ENCODE results near the gene MYD88.

Gene MYD88

GRCh38 chr3:38110314-38111050 lies 28.0 kb upstream of the MYD88 start:
- H3K4me3 ChIP-seq (ENCODE audit: low read length) = no peak overlapping the region
- no peak overlapping the region for H3K27ac ChIP-seq (ENCODE audit: low read depth, low read length)
- H3K18ac ChIP-seq (ENCODE audit: low read length) = no peak overlapping the region
- H3K56ac ChIP-seq (ENCODE audit: low read length) = no peak overlapping the region
- no peaks in the 10 kb centered on the region for H3K36me3 ChIP-seq (ENCODE audit: control insufficient read depth, insufficient read depth, low read length)
- no peaks in the 10 kb centered on the region for H3K4me1 ChIP-seq (ENCODE audit: control insufficient read depth, low read depth, low read length)
- WGBS (ENCODE audit: extremely low coverage, insufficient coverage, low lambda C conversion rate) = no CpG with 5 or more reads among the region's 6 CpGs
- no peaks in the 10 kb centered on the region for H3K79me2 ChIP-seq (ENCODE audit: control insufficient read depth, insufficient read depth, low read length)
- DNase-seq = no peak
- no peaks in the 10 kb centered on the region for H3K27me3 ChIP-seq (ENCODE audit: insufficient read depth, low read length, poor library complexity)
- no peak overlapping the region for H3K23ac ChIP-seq (ENCODE audit: low read length)
- no peak overlapping the region for H2BK5ac ChIP-seq (ENCODE audit: low read length)
- H3K9ac ChIP-seq (ENCODE audit: low read length) = no peak overlapping the region
- no peak overlapping the region for H4K8ac ChIP-seq (ENCODE audit: low read depth, low read length)
- H2BK120ac ChIP-seq (ENCODE audit: low read depth, low read length) = no peak overlapping the region
- H3K79me1 ChIP-seq (ENCODE audit: low read length) = no peaks in the 10 kb centered on the region
- no peak overlapping the region for H3K4me2 ChIP-seq (ENCODE audit: low read length)
- no peak overlapping the region for H3K4ac ChIP-seq (ENCODE audit: low read depth, low read length)
- H4K5ac ChIP-seq (ENCODE audit: low read length) = no peak overlapping the region
- no peak overlapping the region for H2BK15ac ChIP-seq (replicated peaks; ENCODE audit: low read depth)
- H2AK5ac ChIP-seq (ENCODE audit: low read length) = no peak overlapping the region

GRCh38 chr3:38111201-38111600 lies 27.3 kb upstream of the MYD88 start:
- no peak overlapping the region for H3K4me3 ChIP-seq (ENCODE audit: low read length)
- no peak overlapping the region for H2AK5ac ChIP-seq (ENCODE audit: low read length)
- no peak overlapping the region for H2BK120ac ChIP-seq (ENCODE audit: low read depth, low read length)
- no peak overlapping the region for H3K9ac ChIP-seq (ENCODE audit: low read length)
- no peak for DNase-seq
- H4K5ac ChIP-seq (ENCODE audit: low read length) = no peak overlapping the region
- WGBS (ENCODE audit: extremely low coverage, insufficient coverage, low lambda C conversion rate) = no CpG with 5 or more reads among the region's 4 CpGs
- H3K36me3 ChIP-seq (ENCODE audit: control insufficient read depth, insufficient read depth, low read length) = no peaks in the 10 kb centered on the region
- H3K4me1 ChIP-seq (ENCODE audit: control insufficient read depth, low read depth, low read length) = no peaks in the 10 kb centered on the region
- no peaks in the 10 kb centered on the region for H3K79me1 ChIP-seq (ENCODE audit: low read length)
- H2BK5ac ChIP-seq (ENCODE audit: low read length) = no peak overlapping the region
- no peak overlapping the region for H3K18ac ChIP-seq (ENCODE audit: low read length)
- H3K27ac ChIP-seq (ENCODE audit: low read depth, low read length) = no peak overlapping the region
- no peak overlapping the region for H3K4me2 ChIP-seq (ENCODE audit: low read length)
- H3K4ac ChIP-seq (ENCODE audit: low read depth, low read length) = no peak overlapping the region
- H3K23ac ChIP-seq (ENCODE audit: low read length) = no peak overlapping the region
- no peak overlapping the region for H3K56ac ChIP-seq (ENCODE audit: low read length)
- no peak overlapping the region for H4K8ac ChIP-seq (ENCODE audit: low read depth, low read length)
- no peaks in the 10 kb centered on the region for H3K27me3 ChIP-seq (ENCODE audit: insufficient read depth, low read length, poor library complexity)
- no peaks in the 10 kb centered on the region for H3K79me2 ChIP-seq (ENCODE audit: control insufficient read depth, insufficient read depth, low read length)
- no peak overlapping the region for H2BK15ac ChIP-seq (replicated peaks; ENCODE audit: low read depth)

GRCh38 chr3:38111696-38112377 lies 26.6 kb upstream of the MYD88 start:
- DNase-seq = no peak
- Histone ChIP-seq H2BK5ac (ENCODE audit: low read length) (no peak overlapping the region), H3K18ac (ENCODE audit: low read length) (no peak overlapping the region), H3K23ac (ENCODE audit: low read length) (no peak overlapping the region), H3K4me3 (ENCODE audit: low read length) (no peak overlapping the region), H4K5ac (ENCODE audit: low read length) (no peak overlapping the region), H3K79me1 (ENCODE audit: low read length) (no peaks in the 10 kb centered on the region), H3K27ac (ENCODE audit: low read depth, low read length) (no peak overlapping the region), H3K4me1 (ENCODE audit: control insufficient read depth, low read depth, low read length) (no peaks in the 10 kb centered on the region), H3K79me2 (ENCODE audit: control insufficient read depth, insufficient read depth, low read length) (no peaks in the 10 kb centered on the region), H3K4ac (ENCODE audit: low read depth, low read length) (no peak overlapping the region), H2BK15ac (replicated peaks; ENCODE audit: low read depth) (no peak overlapping the region), H3K36me3 (ENCODE audit: control insufficient read depth, insufficient read depth, low read length) (no peaks in the 10 kb centered on the region), H3K9ac (ENCODE audit: low read length) (no peak overlapping the region), H4K8ac (ENCODE audit: low read depth, low read length) (no peak overlapping the region), H3K4me2 (ENCODE audit: low read length) (no peak overlapping the region), H2BK120ac (ENCODE audit: low read depth, low read length) (no peak overlapping the region), H3K56ac (ENCODE audit: low read length) (no peak overlapping the region), H3K27me3 (ENCODE audit: insufficient read depth, low read length, poor library complexity) (no peaks in the 10 kb centered on the region), H2AK5ac (ENCODE audit: low read length) (no peak overlapping the region)
- no CpG with 5 or more reads among the region's 16 CpGs for WGBS (ENCODE audit: extremely low coverage, insufficient coverage, low lambda C conversion rate)

- no peak overlapping the region for H4K5ac ChIP-seq (ENCODE audit: low read length)
- no peak for DNase-seq
- H3K56ac ChIP-seq (ENCODE audit: low read length) = no peak overlapping the region
- H3K18ac ChIP-seq (ENCODE audit: low read length) = no peak overlapping the region
- no peak overlapping the region for H4K8ac ChIP-seq (ENCODE audit: low read depth, low read length)
- no peak overlapping the region for H3K4ac ChIP-seq (ENCODE audit: low read depth, low read length)
- H3K36me3 ChIP-seq (ENCODE audit: control insufficient read depth, insufficient read depth, low read length) = no peaks in the 10 kb centered on the region
- H2BK120ac ChIP-seq (ENCODE audit: low read depth, low read length) = no peak overlapping the region
- H3K4me2 ChIP-seq (ENCODE audit: low read length) = no peak overlapping the region
- no peaks in the 10 kb centered on the region for H3K79me1 ChIP-seq (ENCODE audit: low read length)
- no CpG with 5 or more reads among the region's 7 CpGs for WGBS (ENCODE audit: extremely low coverage, insufficient coverage, low lambda C conversion rate)
- H3K9ac ChIP-seq (ENCODE audit: low read length) = no peak overlapping the region
- no peaks in the 10 kb centered on the region for H3K79me2 ChIP-seq (ENCODE audit: control insufficient read depth, insufficient read depth, low read length)
- H2BK5ac ChIP-seq (ENCODE audit: low read length) = no peak overlapping the region
- H3K27me3 ChIP-seq (ENCODE audit: insufficient read depth, low read length, poor library complexity) = no peaks in the 10 kb centered on the region
- no peaks in the 10 kb centered on the region for H3K4me1 ChIP-seq (ENCODE audit: control insufficient read depth, low read depth, low read length)
- no peak overlapping the region for H3K27ac ChIP-seq (ENCODE audit: low read depth, low read length)
- H3K4me3 ChIP-seq (ENCODE audit: low read length) = no peak overlapping the region
- no peak overlapping the region for H2BK15ac ChIP-seq (replicated peaks; ENCODE audit: low read depth)
- H2AK5ac ChIP-seq (ENCODE audit: low read length) = no peak overlapping the region
- no peak overlapping the region for H3K23ac ChIP-seq (ENCODE audit: low read length)
These were observed 26.1 kb upstream of the MYD88 start for GRCh38 chr3:38112378-38112761.

GRCh38 chr3:38114052-38114874 lies 24.2 kb upstream of the MYD88 start:
- H3K36me3 ChIP-seq (ENCODE audit: control insufficient read depth, insufficient read depth, low read length) = no peaks in the 10 kb centered on the region
- no peak for DNase-seq
- no peak overlapping the region for H4K8ac ChIP-seq (ENCODE audit: low read depth, low read length)
- no peak overlapping the region for H3K56ac ChIP-seq (ENCODE audit: low read length)
- H2BK5ac ChIP-seq (ENCODE audit: low read length) = no peak overlapping the region
- no peak overlapping the region for H3K4me3 ChIP-seq (ENCODE audit: low read length)
- no peaks in the 10 kb centered on the region for H3K79me2 ChIP-seq (ENCODE audit: control insufficient read depth, insufficient read depth, low read length)
- no peak overlapping the region for H3K27ac ChIP-seq (ENCODE audit: low read depth, low read length)
- H2AK5ac ChIP-seq (ENCODE audit: low read length) = no peak overlapping the region
- no peak overlapping the region for H2BK15ac ChIP-seq (replicated peaks; ENCODE audit: low read depth)
- H4K5ac ChIP-seq (ENCODE audit: low read length) = no peak overlapping the region
- no peaks in the 10 kb centered on the region for H3K79me1 ChIP-seq (ENCODE audit: low read length)
- WGBS (ENCODE audit: extremely low coverage, insufficient coverage, low lambda C conversion rate) = no CpG with 5 or more reads among the region's 13 CpGs
- H3K27me3 ChIP-seq (ENCODE audit: insufficient read depth, low read length, poor library complexity) = no peaks in the 10 kb centered on the region
- no peak overlapping the region for H3K18ac ChIP-seq (ENCODE audit: low read length)
- H3K4me1 ChIP-seq (ENCODE audit: control insufficient read depth, low read depth, low read length) = no peaks in the 10 kb centered on the region
- H2BK120ac ChIP-seq (ENCODE audit: low read depth, low read length) = no peak overlapping the region
- H3K9ac ChIP-seq (ENCODE audit: low read length) = no peak overlapping the region
- H3K4ac ChIP-seq (ENCODE audit: low read depth, low read length) = no peak overlapping the region
- H3K23ac ChIP-seq (ENCODE audit: low read length) = no peak overlapping the region
- no peak overlapping the region for H3K4me2 ChIP-seq (ENCODE audit: low read length)

Measured in mesendoderm (in vitro differentiated cells).